ENCODE measurements around the gene RHBDD2. TPM values are rescaled to one million over a fixed set of nuclear protein-coding genes. Genes with fewer than 3 reads are reported as not detected.
A peak's percentile ranks its signal among the peaks of the same experiment; 100 is the strongest.
"Not testable (repeated sequence)": the region's sequence is repeated elsewhere in the genome, so short reads cannot be mapped to it uniquely, and the experiment has no call there.

RHBDD2 gene
- total RNA-seq = 72.5 TPM
- long read RNA-seq, transcript RHBDD2-203 (3 exons, 1,274 nt) = minor isoform, 9 of 132 reads
- long read RNA-seq, transcript RHBDD2-201 (4 exons, 1,802 nt) = major isoform, 71 of 132 reads
- long read RNA-seq, transcript RHBDD2-202 (5 exons, 1,878 nt) = minor isoform, 23 of 132 reads
- long read RNA-seq, partial matches to known transcripts = 12 of 132 reads
- long read RNA-seq, other reads (novel, unspliced or antisense) = 12 of 132 reads

DNA sequence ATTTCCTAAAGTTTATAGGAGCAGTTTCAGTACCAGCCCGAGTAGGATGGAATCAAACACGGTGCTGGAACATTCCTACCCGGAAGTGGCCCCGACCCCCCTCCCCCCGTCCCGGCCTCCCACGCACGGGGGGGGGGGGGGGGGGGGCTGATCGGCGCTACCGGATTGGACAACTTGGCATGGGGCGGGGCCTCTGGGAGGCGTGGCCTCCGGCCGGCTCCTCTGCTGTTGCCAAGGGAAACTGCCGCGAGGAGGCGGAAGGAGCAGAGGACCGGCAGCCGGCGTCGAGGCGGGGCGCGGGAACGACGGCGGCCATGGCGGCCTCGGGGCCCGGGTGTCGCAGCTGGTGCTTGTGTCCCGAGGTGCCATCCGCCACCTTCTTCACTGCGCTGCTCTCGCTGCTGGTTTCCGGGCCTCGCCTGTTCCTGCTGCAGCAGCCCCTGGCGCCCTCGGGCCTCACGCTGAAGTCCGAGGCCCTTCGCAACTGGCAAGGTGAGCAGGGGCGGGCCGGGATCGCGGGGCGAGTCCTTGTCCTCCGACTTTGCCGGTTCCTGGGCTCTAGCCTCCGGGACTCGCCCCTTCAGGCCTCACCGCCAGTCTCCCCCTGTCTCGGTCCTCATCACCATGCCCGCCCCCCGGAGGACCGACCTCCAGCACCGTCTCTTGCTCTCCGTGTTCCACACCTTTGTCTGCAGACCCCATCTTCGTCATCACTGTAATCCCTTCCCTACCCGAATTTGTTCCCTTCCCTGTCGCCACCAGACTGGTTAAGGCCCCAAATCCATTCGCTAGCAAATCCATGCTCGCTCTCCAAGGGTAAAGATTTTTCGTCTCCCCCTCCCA lies at the start of gene RHBDD2:
Gene RHBDD2 (plus strand): TSS at position 266 of the 843 bp plus-strand sequence. CDS start 49 bp downstream, at position 315.
- H3K27me3 ChIP-seq (ENCODE audit: low read depth) = no peaks in the 10 kb centered on the region
- DNase-seq (peak; percentile 97), ATAC-seq (peak; percentile 98 to 99)
- peaks cover 37% of the 10 kb centered on the region for H3K4me1 ChIP-seq
- no peaks in the 10 kb centered on the region for H3K9me3 ChIP-seq
- peak within 1 kb of the TSS; percentile 93 for H3K4me3 ChIP-seq
- TF ChIP-seq, protein P1, sequence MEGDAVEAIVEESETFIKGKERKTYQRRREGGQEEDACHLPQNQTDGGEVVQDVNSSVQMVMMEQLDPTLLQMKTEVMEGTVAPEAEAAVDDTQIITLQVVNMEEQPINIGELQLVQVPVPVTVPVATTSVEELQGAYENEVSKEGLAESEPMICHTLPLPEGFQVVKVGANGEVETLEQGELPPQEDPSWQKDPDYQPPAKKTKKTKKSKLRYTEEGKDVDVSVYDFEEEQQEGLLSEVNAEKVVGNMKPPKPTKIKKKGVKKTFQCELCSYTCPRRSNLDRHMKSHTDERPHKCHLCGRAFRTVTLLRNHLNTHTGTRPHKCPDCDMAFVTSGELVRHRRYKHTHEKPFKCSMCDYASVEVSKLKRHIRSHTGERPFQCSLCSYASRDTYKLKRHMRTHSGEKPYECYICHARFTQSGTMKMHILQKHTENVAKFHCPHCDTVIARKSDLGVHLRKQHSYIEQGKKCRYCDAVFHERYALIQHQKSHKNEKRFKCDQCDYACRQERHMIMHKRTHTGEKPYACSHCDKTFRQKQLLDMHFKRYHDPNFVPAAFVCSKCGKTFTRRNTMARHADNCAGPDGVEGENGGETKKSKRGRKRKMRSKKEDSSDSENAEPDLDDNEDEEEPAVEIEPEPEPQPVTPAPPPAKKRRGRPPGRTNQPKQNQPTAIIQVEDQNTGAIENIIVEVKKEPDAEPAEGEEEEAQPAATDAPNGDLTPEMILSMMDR (IDR thresholded peaks at IDR 0.05) = peak; percentile 10
- peaks cover 38% of the 10 kb centered on the region for H3K36me3 ChIP-seq
- intact Hi-C loops (cut with DNase I) = no loop called here
- H3K27ac ChIP-seq = peak within 1 kb of the TSS; percentile 91

DNA sequence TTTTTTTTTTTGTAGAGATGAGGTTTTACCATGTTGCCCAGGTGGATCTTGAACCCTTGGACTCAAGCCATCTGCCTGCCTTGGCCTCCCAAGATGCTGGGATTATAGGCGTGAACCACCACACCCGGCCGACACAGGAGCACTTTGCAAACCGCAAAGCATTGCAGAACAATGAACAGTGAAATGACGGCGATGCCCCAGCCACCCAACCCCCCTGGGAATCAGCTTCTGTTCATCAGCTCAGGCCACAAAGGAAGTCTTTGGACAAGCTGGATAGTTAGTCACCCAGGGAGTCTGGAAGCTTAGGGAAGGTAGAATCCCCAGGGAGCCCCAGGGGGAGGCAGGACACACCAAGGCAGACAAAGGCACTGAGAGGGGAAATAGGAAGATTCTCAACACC lies 49.2 kb upstream of the RHBDD2 start:
- peak in 1 of 2 donors; percentile 10 for ATAC-seq
- not testable (repeated sequence) for DNase-seq

DNA sequence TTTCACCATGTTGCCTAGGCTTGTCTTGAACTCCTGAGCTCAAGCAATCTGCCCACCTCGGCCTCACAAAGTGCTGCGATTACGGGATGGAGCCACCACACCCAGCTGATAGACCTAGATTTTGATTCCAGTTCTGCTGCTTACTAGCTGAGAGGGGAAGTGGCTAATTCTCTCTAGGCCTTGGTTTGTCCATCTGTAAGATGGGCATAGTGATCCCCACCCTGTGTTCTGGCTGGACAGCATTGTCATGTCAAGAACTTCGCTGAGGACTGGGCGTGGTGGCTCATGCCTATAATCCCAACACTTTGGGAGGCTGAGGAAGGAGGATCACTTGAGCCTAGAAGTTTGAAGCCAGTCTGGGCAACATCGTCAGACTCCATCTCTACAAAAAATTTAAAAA lies 47.9 kb upstream of the RHBDD2 start:
- DNase-seq = no peak
- intact Hi-C loops (cut with DNase I) = no loop called here
- H3K27me3 ChIP-seq (ENCODE audit: low read depth) = no peaks in the 10 kb centered on the region

More for the DNA sequence above, 49.2 kb upstream of the RHBDD2 start:
- intact Hi-C loops (cut with DNase I); H3K9me3 ChIP-seq; H3K4me3 ChIP-seq; H3K4me1 ChIP-seq; H3K27me3 ChIP-seq (ENCODE audit: low read depth); H3K27ac ChIP-seq; H3K36me3 ChIP-seq: not testable (repeated sequence)

DNA sequence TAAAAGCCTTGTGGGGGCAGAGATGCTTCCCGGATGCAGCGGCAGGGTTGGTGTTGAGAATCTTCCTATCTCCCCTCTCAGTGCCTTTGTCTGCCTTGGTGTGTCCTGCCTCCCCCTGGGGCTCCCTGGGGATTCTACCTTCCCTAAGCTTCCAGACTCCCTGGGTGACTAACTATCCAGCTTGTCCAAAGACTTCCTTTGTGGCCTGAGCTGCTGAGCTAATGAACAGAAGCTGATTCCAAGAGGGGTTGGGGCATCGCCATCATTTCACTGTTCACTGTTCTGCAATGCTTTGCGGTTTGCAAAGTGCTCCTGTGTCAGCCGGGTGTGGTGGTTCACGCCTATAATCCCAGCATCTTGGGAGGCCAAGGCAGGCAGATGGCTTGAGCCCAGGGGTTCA lies 45.2 kb upstream of the RHBDD2 start:
- intact Hi-C loops (cut with DNase I); H3K4me1 ChIP-seq; DNase-seq: not testable (repeated sequence)

More for the DNA sequence above, 47.9 kb upstream of the RHBDD2 start:
- Histone ChIP-seq H3K36me3 (no peaks in the 10 kb centered on the region), H3K9me3 (no peaks in the 10 kb centered on the region), H3K4me1 (no peaks in the 10 kb centered on the region), H3K27ac (no peak overlapping the region), H3K4me3 (no peak overlapping the region)
- no peak for ATAC-seq
- TF ChIP-seq, protein P1 (IDR thresholded peaks at IDR 0.05) = no peak

DNA sequence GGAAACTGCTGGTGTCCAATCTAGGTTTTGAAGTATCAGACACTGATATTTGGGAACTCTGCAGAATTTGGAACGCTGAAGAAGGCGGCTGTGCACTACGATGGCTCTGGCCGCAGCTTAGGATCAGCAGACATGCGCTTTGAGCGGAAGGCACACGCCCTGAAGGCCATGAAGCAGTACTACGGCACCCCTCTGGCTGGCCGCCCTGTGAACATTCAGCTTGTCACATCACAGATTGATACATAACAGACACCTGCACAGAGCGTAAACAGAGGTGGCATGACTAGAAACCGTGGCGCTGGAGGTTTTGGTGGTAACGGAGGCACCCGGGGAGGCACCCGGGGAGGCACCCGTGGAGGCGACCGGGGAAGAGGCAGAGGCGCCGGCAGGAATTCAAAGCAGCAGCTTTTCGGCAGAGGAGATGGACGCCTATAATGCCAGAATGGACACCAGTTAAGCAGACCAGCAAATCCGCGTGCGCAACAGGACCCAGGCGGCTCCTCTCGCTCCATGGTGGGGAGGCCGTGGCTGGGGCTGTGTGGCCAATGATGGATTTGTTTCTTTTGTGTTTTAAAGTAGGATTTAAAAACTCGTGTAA lies 43.0 kb upstream of the RHBDD2 start:
- intact Hi-C loops (cut with DNase I) = no loop called here
- Histone ChIP-seq H3K27ac (no peak overlapping the region), H3K4me3 (no peak overlapping the region), H3K4me1 (no peaks in the 10 kb centered on the region), H3K36me3 (no peaks in the 10 kb centered on the region), H3K9me3 (no peaks in the 10 kb centered on the region), H3K27me3 (ENCODE audit: low read depth) (no peaks in the 10 kb centered on the region)
- TF ChIP-seq, protein P1 (IDR thresholded peaks at IDR 0.05) = no peak
- no peak for DNase-seq
- ATAC-seq = no peak

More for the DNA sequence above, 45.2 kb upstream of the RHBDD2 start:
- H3K27me3 ChIP-seq (ENCODE audit: low read depth); H3K36me3 ChIP-seq; H3K4me3 ChIP-seq; H3K9me3 ChIP-seq; H3K27ac ChIP-seq; ATAC-seq: not testable (repeated sequence)

DNA sequence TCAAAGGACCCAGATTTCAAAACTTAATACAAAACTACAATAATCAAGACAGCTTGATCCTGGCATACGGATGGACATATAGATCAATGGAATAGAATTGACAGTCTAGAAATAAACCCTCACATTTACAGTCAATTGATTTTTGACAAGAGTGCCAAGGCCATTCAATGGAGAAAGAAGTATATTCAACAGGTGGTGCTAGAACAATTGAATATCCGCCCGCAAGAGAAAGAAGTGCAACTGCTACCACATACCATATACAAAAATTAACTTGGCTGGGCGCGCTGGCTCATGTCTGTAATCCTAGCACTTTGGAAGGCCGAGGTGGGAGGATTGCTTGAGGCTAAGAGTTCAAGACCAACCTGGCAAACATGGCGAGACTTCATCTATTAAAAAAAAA lies 42.0 kb upstream of the RHBDD2 start:
- DNase-seq (no peak), ATAC-seq (no peak)
- Histone ChIP-seq H3K27me3 (ENCODE audit: low read depth) (no peaks in the 10 kb centered on the region), H3K4me3 (no peak overlapping the region), H3K36me3 (no peaks in the 10 kb centered on the region), H3K9me3 (no peaks in the 10 kb centered on the region), H3K4me1 (peaks cover 1% of the 10 kb centered on the region), H3K27ac (no peak overlapping the region)
- intact Hi-C loops (cut with DNase I) = no loop called here
- TF ChIP-seq, protein P1 (IDR thresholded peaks at IDR 0.05) = no peak

DNA sequence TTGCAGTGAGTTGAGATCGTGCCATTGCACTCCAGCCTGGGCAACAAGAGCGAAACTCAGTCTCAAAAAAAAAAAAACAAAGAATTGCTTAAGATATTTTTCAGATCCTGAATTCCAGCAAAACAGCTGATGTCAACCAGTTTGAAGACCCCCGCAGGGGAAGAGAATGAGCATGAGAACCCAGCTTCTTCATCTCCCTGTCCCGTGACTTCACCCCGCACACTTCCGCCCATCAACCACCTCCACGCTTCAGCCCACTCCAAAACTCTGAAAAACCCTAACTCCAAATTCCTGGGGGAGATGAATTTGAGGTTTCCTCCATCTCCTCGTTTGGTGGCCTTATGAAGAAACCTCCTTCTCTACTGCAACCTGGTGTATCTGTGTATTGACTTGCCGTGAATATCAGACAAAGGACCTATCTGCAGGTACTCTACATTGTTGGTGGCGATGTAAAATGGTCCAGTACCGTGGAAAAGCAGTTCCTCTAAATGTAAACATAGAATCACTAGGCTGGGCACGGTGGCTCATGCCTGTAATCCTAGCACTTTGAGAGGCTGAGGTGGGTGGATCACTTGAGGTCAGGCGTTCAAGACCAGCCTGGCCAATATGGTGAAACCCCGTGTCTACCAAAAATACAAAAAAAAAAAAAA lies 40.4 kb upstream of the RHBDD2 start:
- H3K27ac ChIP-seq; intact Hi-C loops (cut with DNase I); H3K27me3 ChIP-seq (ENCODE audit: low read depth); H3K36me3 ChIP-seq; DNase-seq; H3K4me3 ChIP-seq; H3K9me3 ChIP-seq; ATAC-seq: not testable (repeated sequence)
- H3K4me1 ChIP-seq = peaks cover 17% of the 10 kb centered on the region

Data from lower lobe of right lung (tissue), 2 donors.